Mammary epithelial cell (primary cell): Measurements from ENCODE around the gene BTBD9.

ENCODE experiments used
- EZH2 ChIP-seq: IDR thresholded peaks from 2 replicates; pipeline ENCODE4 v1.6.1; 2012; ENCODE audit warnings: low read length, inconsistent platforms, borderline replicate concordance
- TF ChIP-seq, protein P1 (sequence below), 2 donors: IDR thresholded peaks in 1 of 2; conservative IDR thresholded peaks in 1 of 2; 2 replicates each; pipeline ENCODE4 v1.5.1; 2011 to 2012; ENCODE audit warnings: inconsistent platforms in 2 of 2, low read length in 2 of 2, mild to moderate bottlenecking in 2 of 2, control low read depth in 1 of 2, low read depth in 1 of 2; ENCODE audit not compliant: insufficient read depth in 1 of 2; ENCODE audit errors: extremely low read depth in 1 of 2

DNA sequence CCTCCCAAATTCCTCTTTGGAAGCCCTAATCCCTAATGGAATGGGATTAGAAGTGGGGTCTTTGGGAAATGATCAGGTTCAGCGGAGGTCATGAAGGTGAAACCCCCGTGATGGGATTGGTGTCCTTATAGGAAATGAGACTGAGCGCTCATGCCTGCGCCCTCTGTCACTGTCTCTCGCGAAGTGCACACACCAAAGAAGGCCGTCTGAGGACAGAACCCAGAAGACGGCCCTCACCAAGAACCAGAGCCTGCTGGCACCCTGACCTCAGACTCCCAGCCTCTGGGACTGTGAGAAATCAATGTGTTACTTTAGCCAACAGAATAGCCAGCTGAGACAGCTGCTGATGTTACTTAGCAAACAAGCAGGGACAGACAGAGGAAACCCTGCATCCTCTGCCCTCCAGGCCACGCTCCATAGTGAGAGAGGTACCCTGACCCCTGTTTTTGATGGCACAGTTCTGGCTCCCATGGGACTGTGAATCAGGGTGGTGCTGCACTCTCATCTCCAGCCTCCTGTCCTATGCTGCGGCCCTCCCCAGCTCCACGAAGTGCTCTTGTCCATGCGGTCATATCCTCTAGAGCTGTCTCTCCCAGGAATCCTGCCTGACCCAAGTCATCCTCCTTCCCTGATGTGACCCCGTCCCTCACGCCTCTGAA is 450.9 kb downstream of the BTBD9 start:
- TF ChIP-seq, protein P1, sequence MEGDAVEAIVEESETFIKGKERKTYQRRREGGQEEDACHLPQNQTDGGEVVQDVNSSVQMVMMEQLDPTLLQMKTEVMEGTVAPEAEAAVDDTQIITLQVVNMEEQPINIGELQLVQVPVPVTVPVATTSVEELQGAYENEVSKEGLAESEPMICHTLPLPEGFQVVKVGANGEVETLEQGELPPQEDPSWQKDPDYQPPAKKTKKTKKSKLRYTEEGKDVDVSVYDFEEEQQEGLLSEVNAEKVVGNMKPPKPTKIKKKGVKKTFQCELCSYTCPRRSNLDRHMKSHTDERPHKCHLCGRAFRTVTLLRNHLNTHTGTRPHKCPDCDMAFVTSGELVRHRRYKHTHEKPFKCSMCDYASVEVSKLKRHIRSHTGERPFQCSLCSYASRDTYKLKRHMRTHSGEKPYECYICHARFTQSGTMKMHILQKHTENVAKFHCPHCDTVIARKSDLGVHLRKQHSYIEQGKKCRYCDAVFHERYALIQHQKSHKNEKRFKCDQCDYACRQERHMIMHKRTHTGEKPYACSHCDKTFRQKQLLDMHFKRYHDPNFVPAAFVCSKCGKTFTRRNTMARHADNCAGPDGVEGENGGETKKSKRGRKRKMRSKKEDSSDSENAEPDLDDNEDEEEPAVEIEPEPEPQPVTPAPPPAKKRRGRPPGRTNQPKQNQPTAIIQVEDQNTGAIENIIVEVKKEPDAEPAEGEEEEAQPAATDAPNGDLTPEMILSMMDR (conservative IDR thresholded peaks at IDR 0.05 in 1 of 2, IDR thresholded peaks at IDR 0.05 in 1 of 2; ENCODE audit: extremely low read depth in 1 of 2, insufficient read depth in 1 of 2, low read depth in 1 of 2, low read length in 2 of 2), result no peak
- no peak for TF ChIP-seq EZH2
